ENCODE measurements around the gene PPP1CB.

Gene PPP1CB

DNA sequence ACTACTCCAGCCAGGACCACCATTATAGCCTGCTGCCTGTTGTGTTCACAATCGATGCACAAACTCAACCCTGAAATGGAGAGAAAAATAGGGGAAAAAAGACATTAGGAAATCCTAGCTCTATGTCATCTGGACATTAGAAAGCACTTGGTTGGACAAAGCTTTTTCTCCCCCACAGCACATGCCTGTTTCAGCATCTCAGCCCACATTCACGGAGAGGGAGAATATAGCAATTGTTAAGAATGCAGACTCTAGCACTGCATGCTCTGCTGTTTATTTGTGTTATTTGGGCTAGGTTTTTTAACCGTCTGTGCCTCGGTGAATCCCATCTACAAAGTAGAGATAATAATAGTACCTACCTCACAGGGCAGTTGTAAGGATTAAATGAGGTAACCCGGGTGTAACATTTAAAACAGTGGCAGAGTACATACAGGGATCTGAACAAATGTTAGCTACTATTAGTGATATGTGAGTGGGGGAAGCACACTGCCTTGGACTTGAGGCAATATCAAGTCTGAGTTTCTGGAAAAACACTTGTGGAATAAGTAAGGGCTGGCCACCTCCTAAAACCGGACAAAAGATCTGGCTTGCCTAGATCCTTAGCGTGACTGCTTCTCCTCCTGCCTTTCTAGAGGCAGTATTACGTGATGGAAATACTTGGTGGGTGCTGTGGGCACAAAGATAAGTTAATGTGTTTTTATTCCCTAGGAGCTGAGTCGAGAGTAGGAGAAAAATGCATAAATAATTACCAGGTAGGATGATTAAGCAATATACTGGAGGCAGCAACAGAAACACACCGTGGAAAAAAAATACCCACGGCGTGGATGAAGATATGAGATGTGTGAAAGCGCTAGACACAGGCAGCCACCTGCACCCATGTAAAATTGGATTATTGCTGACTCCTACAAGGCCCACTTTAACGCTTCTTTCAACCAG lies 1.0 kb upstream of the PPP1CB start:
- peaks cover 5 to 20% of the 10 kb centered on the region in 2 donors for H3K4me1 ChIP-seq (ENCODE audit: control insufficient read depth in 2 of 2, insufficient read depth in 1 of 2, low read depth in 1 of 2, low read length in 2 of 2)
- no peak overlapping the region for H4K91ac ChIP-seq (ENCODE audit: low read depth, low read length, poor library complexity)
- no peaks in the 10 kb centered on the region for H3K27me3 ChIP-seq (ENCODE audit: control insufficient read depth in 3 of 3, insufficient read depth in 3 of 3, low read depth in 1 of 3, low read length in 3 of 3)
- H2AFZ ChIP-seq (ENCODE audit: low read length) = peak overlapping the region; percentile 77
- no peak overlapping the region for H4K8ac ChIP-seq (ENCODE audit: low read depth, low read length)
- peaks cover 0 to 8% of the 10 kb centered on the region in 2 donors for H3K36me3 ChIP-seq (replicated peaks in 1 of 2; ENCODE audit: control insufficient read depth in 2 of 2, insufficient read depth in 2 of 2, low read length in 2 of 2)
- no peak for DNase-seq (ENCODE audit: low spot score)
- no peaks in the 10 kb centered on the region for H3K79me1 ChIP-seq (ENCODE audit: low read depth, low read length)
- peak overlapping the region; percentile 93 to 97 for H3K4me3 ChIP-seq (ENCODE audit: low read length in 2 of 2)
- no peak overlapping the region for H2AK5ac ChIP-seq (ENCODE audit: low read depth, low read length)
- H2BK5ac ChIP-seq (ENCODE audit: low read length) = no peak overlapping the region
- no peak overlapping the region for H3K14ac ChIP-seq (ENCODE audit: low read length)
- H2BK120ac ChIP-seq (ENCODE audit: low read depth, low read length) = no peak overlapping the region
- H3K4me2 ChIP-seq (ENCODE audit: insufficient read depth, low read length, poor library complexity, severe bottlenecking) = peak overlapping the region; percentile 74
- H3K27ac ChIP-seq (replicated peaks; ENCODE audit: low read length) = peak overlapping the region; percentile 89
- no CpG with 5 or more reads among the region's 14 CpGs for WGBS, 2 donors (ENCODE audit: extremely low coverage in 2 of 2, insufficient read length in 2 of 2, insufficient replicate concordance in 1 of 2)
- H2BK15ac ChIP-seq (ENCODE audit: low read length) = no peak overlapping the region
- H2BK12ac ChIP-seq (ENCODE audit: low read length) = no peak overlapping the region
- no peak overlapping the region for H3K9ac ChIP-seq (ENCODE audit: low read depth, low read length, poor library complexity)
- H3K9me3 ChIP-seq (replicated peaks in 1 of 2; ENCODE audit: control insufficient read depth in 2 of 2, insufficient read depth in 1 of 2, low read depth in 1 of 2, low read length in 2 of 2) = no peaks in the 10 kb centered on the region
- H3K23ac ChIP-seq (ENCODE audit: low read depth, low read length, poor library complexity) = no peak overlapping the region
- no peak overlapping the region for H3K4ac ChIP-seq (ENCODE audit: low read length)
- no peak overlapping the region for H3K18ac ChIP-seq (ENCODE audit: low read length)

DNA sequence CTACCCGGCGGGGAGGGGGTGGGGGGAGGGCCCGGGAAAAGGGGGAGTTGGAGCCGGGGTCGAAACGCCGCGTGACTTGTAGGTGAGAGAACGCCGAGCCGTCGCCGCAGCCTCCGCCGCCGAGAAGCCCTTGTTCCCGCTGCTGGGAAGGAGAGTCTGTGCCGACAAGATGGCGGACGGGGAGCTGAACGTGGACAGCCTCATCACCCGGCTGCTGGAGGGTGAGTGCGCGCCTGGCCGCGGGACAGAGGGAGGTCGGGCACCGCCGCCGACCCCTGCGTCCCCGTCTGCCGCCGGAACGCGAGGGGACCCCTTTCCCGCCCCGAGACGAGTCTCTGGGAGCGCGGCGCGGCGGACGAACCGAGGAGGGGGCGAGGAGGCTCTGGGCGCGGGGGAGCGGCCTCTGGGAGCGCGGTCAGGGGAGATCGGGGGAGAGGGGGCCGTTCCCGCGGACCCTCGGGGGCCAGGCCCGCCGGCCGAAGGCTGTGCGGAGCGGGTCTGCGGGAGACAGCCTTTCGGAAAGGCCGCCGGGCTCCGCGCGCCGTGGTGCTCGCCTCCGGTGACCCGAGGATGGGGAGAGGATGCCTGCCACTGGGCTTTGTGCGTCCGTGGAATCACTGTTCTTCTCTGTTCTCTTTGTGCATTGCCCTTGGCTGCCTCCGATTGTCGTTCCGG lies 463 bp downstream of the PPP1CB start:
- Histone ChIP-seq H3K4me3 (ENCODE audit: low read length in 2 of 2) (peak overlapping the region; percentile 93 to 97), H3K18ac (ENCODE audit: low read length) (peak overlapping the region; percentile 99), H3K4me1 (ENCODE audit: control insufficient read depth in 2 of 2, insufficient read depth in 1 of 2, low read depth in 1 of 2, low read length in 2 of 2) (peaks cover 5 to 21% of the 10 kb centered on the region in 2 donors), H3K27me3 (ENCODE audit: control insufficient read depth in 3 of 3, insufficient read depth in 3 of 3, low read depth in 1 of 3, low read length in 3 of 3) (no peaks in the 10 kb centered on the region), H3K4ac (ENCODE audit: low read length) (peak overlapping the region; percentile 53), H3K36me3 (replicated peaks in 1 of 2; ENCODE audit: control insufficient read depth in 2 of 2, insufficient read depth in 2 of 2, low read length in 2 of 2) (peaks cover 0 to 22% of the 10 kb centered on the region in 2 donors), H3K4me2 (ENCODE audit: insufficient read depth, low read length, poor library complexity, severe bottlenecking) (peak overlapping the region; percentile 47), H2BK15ac (ENCODE audit: low read length) (peak overlapping the region; percentile 90), H3K79me1 (ENCODE audit: low read depth, low read length) (peaks cover 3% of the 10 kb centered on the region), H2BK5ac (ENCODE audit: low read length) (peak overlapping the region; percentile 85), H3K9me3 (replicated peaks in 1 of 2; ENCODE audit: control insufficient read depth in 2 of 2, insufficient read depth in 1 of 2, low read depth in 1 of 2, low read length in 2 of 2) (no peaks in the 10 kb centered on the region), H4K91ac (ENCODE audit: low read depth, low read length, poor library complexity) (no peak overlapping the region), H3K14ac (ENCODE audit: low read length) (peak overlapping the region; percentile 99), H2BK12ac (ENCODE audit: low read length) (no peak overlapping the region), H4K8ac (ENCODE audit: low read depth, low read length) (no peak overlapping the region), H3K27ac (replicated peaks; ENCODE audit: low read length) (peak overlapping the region; percentile 89), H2BK120ac (ENCODE audit: low read depth, low read length) (peak overlapping the region; percentile 85), H3K23ac (ENCODE audit: low read depth, low read length, poor library complexity) (peak overlapping the region; percentile 92), H3K9ac (ENCODE audit: low read depth, low read length, poor library complexity) (peak overlapping the region; percentile 99), H2AFZ (ENCODE audit: low read length) (peak overlapping the region; percentile 77), H2AK5ac (ENCODE audit: low read depth, low read length) (peak overlapping the region; percentile 89)
- no peak for DNase-seq (ENCODE audit: low spot score)
- WGBS, 2 donors (ENCODE audit: extremely low coverage in 2 of 2, insufficient read length in 2 of 2, insufficient replicate concordance in 1 of 2) = no CpG with 5 or more reads among the region's 78 CpGs

DNA sequence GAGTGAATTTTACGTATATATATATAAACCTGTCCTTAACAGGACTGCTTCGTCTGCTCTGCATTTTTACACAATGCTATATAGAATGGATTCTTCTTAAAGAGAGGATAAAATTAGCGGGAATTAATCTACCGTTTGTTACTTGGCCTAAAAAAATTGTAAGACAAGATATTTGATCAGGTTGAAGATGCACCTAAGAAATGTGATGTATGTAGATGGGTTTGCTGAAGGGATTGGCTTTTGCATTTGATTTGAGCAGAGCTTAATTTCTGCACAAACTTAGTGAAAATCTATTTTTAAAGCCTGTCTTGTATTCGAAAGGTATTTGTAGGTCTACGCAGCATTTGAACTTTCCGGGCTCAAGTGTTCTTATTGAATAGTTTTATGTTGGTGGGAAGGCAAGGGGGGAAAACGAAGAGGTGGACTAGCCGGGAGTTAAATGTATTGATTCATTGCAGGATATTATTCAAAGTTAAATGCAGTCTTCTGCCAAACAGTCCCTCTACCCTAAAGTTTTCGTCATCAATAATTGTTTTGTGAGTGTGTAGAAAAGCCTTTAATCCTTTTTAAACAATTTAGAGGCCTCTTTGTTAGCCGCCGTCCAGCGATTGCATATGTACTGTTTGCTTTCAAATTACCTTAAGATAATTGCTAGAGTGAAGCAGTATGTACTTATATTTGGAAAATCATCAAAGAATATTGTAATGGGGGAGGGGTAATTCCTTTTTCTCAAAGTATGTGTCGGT lies 1.2 kb downstream of the PPP1CB start:
- Histone ChIP-seq H3K18ac (ENCODE audit: low read length) (peak overlapping the region; percentile 99), H2AFZ (ENCODE audit: low read length) (peak overlapping the region; percentile 77), H3K27ac (replicated peaks; ENCODE audit: low read length) (peak overlapping the region; percentile 89), H3K4me3 (ENCODE audit: low read length in 2 of 2) (peak overlapping the region; percentile 93 to 97), H3K9me3 (replicated peaks in 1 of 2; ENCODE audit: control insufficient read depth in 2 of 2, insufficient read depth in 1 of 2, low read depth in 1 of 2, low read length in 2 of 2) (no peaks in the 10 kb centered on the region), H3K4me1 (ENCODE audit: control insufficient read depth in 2 of 2, insufficient read depth in 1 of 2, low read depth in 1 of 2, low read length in 2 of 2) (peaks cover 5 to 21% of the 10 kb centered on the region in 2 donors), H3K4me2 (ENCODE audit: insufficient read depth, low read length, poor library complexity, severe bottlenecking) (peak overlapping the region; percentile 47), H2BK5ac (ENCODE audit: low read length) (peak overlapping the region; percentile 85), H2BK15ac (ENCODE audit: low read length) (no peak overlapping the region), H3K14ac (ENCODE audit: low read length) (no peak overlapping the region), H2BK120ac (ENCODE audit: low read depth, low read length) (no peak overlapping the region), H3K36me3 (replicated peaks in 1 of 2; ENCODE audit: control insufficient read depth in 2 of 2, insufficient read depth in 2 of 2, low read length in 2 of 2) (peaks cover 0 to 30% of the 10 kb centered on the region in 2 donors), H2AK5ac (ENCODE audit: low read depth, low read length) (peak overlapping the region; percentile 89), H3K27me3 (ENCODE audit: control insufficient read depth in 3 of 3, insufficient read depth in 3 of 3, low read depth in 1 of 3, low read length in 3 of 3) (no peaks in the 10 kb centered on the region), H3K79me1 (ENCODE audit: low read depth, low read length) (peaks cover 3% of the 10 kb centered on the region), H3K9ac (ENCODE audit: low read depth, low read length, poor library complexity) (peak overlapping the region; percentile 99), H3K23ac (ENCODE audit: low read depth, low read length, poor library complexity) (no peak overlapping the region), H3K4ac (ENCODE audit: low read length) (no peak overlapping the region), H4K91ac (ENCODE audit: low read depth, low read length, poor library complexity) (no peak overlapping the region), H4K8ac (ENCODE audit: low read depth, low read length) (no peak overlapping the region), H2BK12ac (ENCODE audit: low read length) (no peak overlapping the region)
- no peak for DNase-seq (ENCODE audit: low spot score)
- WGBS, 2 donors (ENCODE audit: extremely low coverage in 2 of 2, insufficient read length in 2 of 2, insufficient replicate concordance in 1 of 2) = no CpG with 5 or more reads among the region's 14 CpGs
